AG04449 (cell line): ENCODE measurements around the gene OBSCN.

Experiments
- CTCF ChIA-PET: fragments of 350-600 bp; formaldehyde crosslinking; extraction: SDS; loops from one replicate; lab custom pipeline; 2021; ENCODE audit warnings: antibody characterized with exemption; lab: Yijun Ruan, JAX
- POLR2A ChIA-PET: fragments of 400-600, 350-600 bp; formaldehyde crosslinking; extraction: SDS; loops from one replicate; lab custom pipeline; 2020; ENCODE audit warnings: antibody characterized with exemption, inconsistent platforms; lab: Yijun Ruan, JAX
- DNase-seq: peaks from one replicate; pipeline ENCODE4 v3.0.0-alpha.2; 2010; ENCODE audit warnings: low read depth, low spot score
- H3K4me3 ChIP-seq: 2 replicates; pipeline ENCODE4 v1.5.1; 2011; ENCODE audit warnings: low read depth, mild to moderate bottlenecking, control low read depth, low read length
- CTCF ChIP-seq: IDR thresholded peaks from one replicate; pipeline ENCODE4 v1.5.1; 2011; ENCODE audit warnings: mild to moderate bottlenecking, moderate library complexity, low read length, control low read depth, inconsistent platforms; ENCODE audit not compliant: insufficient read depth; ENCODE audit errors: missing control alignments

Gene OBSCN

GRCh38 chr1:228212415-228212965 lies 4.6 kb downstream of the OBSCN start:
- ChIA-PET CTCF (interaction anchor here (0.7 kb wide), 1 partner anchor 11 kb away, joined by 3 read pairs; no protein-coding TSS in a partner anchor), POLR2A (no interaction called here)
- no peak for TF ChIP-seq CTCF
- H3K4me3 ChIP-seq, result peak overlapping the region; percentile 3; the same call in 1 of the 2 replicates
- no peak for DNase-seq

- peak overlapping the region; percentile 61 for H3K4me3 ChIP-seq
- DNase-seq, result no peak
These were observed 5.4 kb downstream of the OBSCN start for GRCh38 chr1:228212966-228213844.

GRCh38 chr1:228213917-228214808 lies 6.3 kb downstream of the OBSCN start:
- H3K4me3 ChIP-seq, result peak overlapping the region; percentile 61
- ChIA-PET POLR2A (no interaction called here), CTCF (interaction anchor here (0.9 to 2.7 kb wide), 14 partner anchors 10 to 301 kb away, joined by 3 to 15 read pairs (median 4); no protein-coding TSS in a partner anchor)
- no peak for DNase-seq
- no peak for TF ChIP-seq CTCF

More at GRCh38 chr1:228212966-228213844, 5.4 kb downstream of the OBSCN start:
- peak; percentile 87 for TF ChIP-seq CTCF
- ChIA-PET CTCF (interaction anchor here (0.7 to 2.7 kb wide), 13 partner anchors 9 to 302 kb away, joined by 3 to 15 read pairs (median 3); no protein-coding TSS in a partner anchor), POLR2A (no interaction called here)

GRCh38 chr1:228214921-228215662 lies 7.2 kb downstream of the OBSCN start:
- POLR2A ChIA-PET, result no interaction called here
- DNase-seq, result no peak
- H3K4me3 ChIP-seq, result no peak overlapping the region
- TF ChIP-seq CTCF, result no peak
- CTCF ChIA-PET, result interaction anchor here (0.9 to 2.7 kb wide), 7 partner anchors 9 to 300 kb away, joined by 3 to 15 read pairs (median 4); no protein-coding TSS in a partner anchor

- H3K4me3 ChIP-seq, result no peak overlapping the region
- DNase-seq, result no peak
- ChIA-PET POLR2A (no interaction called here), CTCF (interaction anchor here (1.6 to 2.7 kb wide), 2 partner anchors 8 to 241 kb away, joined by 4 to 15 read pairs; no protein-coding TSS in a partner anchor)
- no peak for TF ChIP-seq CTCF
These were observed 7.8 kb downstream of the OBSCN start for GRCh38 chr1:228215663-228216116.
